ENCODE measurements around the gene IMMP2L.

GRCh38 chr7:111235709-111236108 lies 326.6 kb downstream of the IMMP2L start:
- TF ChIP-seq CTCF (conservative IDR thresholded peaks at IDR 0.05; ENCODE audit: low read length) (no peak), EZH2phosphoT487 (IDR thresholded peaks at IDR 0.05; ENCODE audit: borderline replicate concordance) (no peak)

All from Loucy (cell line).